Natural killer cell (primary cell): ENCODE results near the gene MISP3. TPM values are rescaled to one million over a fixed set of nuclear protein-coding genes. Genes with fewer than 3 reads are reported as not detected.

Experiments used
- ATAC-seq, 3 donors: fragments of 150-1000 bp in 2 of 3; fragments of 200-7000 bp in 1 of 3; cut with Tn5 transposase; 1 replicate in 1 of 3; 2 replicates in 2 of 3; pipeline ENCODE4 v1.10.0; 2021; ENCODE audit warnings: mild to moderate bottlenecking in 2 of 3, moderate library complexity in 2 of 3
- DNase-seq, 2 donors: peaks; one replicate each; pipeline versions ENCODE4 v3.0.0 to v3.0.0-alpha.2; 2013 to 2021; ENCODE audit warnings: mixed read lengths in 1 of 2
- H3K27ac ChIP-seq: one replicate; pipeline ENCODE4 v1.5.1; 2013; ENCODE audit warnings: mild to moderate bottlenecking, low read length
- H3K27me3 ChIP-seq: one replicate; pipeline ENCODE4 v1.6.1; 2013; ENCODE audit warnings: low read length; ENCODE audit not compliant: control insufficient read depth, insufficient read depth
- H3K36me3 ChIP-seq: one replicate; pipeline ENCODE4 v1.6.1; 2013; ENCODE audit warnings: low read length; ENCODE audit not compliant: control insufficient read depth, insufficient read depth
- H3K4me1 ChIP-seq: one replicate; pipeline ENCODE4 v1.6.1; 2013; ENCODE audit warnings: low read length; ENCODE audit not compliant: control insufficient read depth, insufficient read depth
- H3K4me3 ChIP-seq: one replicate; pipeline ENCODE4 v1.5.1; 2013; ENCODE audit warnings: low read length
- H3K9me3 ChIP-seq: one replicate; pipeline ENCODE4 v1.6.1; 2013; ENCODE audit warnings: low read length; ENCODE audit not compliant: control insufficient read depth, insufficient read depth
- H3K27ac Mint-ChIP-seq, 2 donors: one replicate each; pipeline ENCODE4 v1.8.0; 2022; ENCODE audit warnings: mild to moderate bottlenecking in 2 of 2, mixed read lengths in 2 of 2, moderate library complexity in 1 of 2
- H3K27me3 Mint-ChIP-seq, 2 donors: one replicate each; pipeline ENCODE4 v1.8.0; 2022; ENCODE audit warnings: low read depth in 2 of 2, mixed read lengths in 2 of 2
- H3K36me3 Mint-ChIP-seq: one replicate; pipeline ENCODE4 v1.8.0; 2022; ENCODE audit warnings: mixed read lengths
- H3K4me1 Mint-ChIP-seq, 2 donors: one replicate each; pipeline ENCODE4 v1.8.0; 2022; ENCODE audit warnings: mixed read lengths in 2 of 2
- H3K4me3 Mint-ChIP-seq: one replicate; pipeline ENCODE4 v1.8.0; 2022; ENCODE audit warnings: mild to moderate bottlenecking, moderate library complexity, mixed read lengths
- H3K9me3 Mint-ChIP-seq, 2 donors: one replicate each; pipeline ENCODE4 v1.8.0; 2022; ENCODE audit warnings: mixed read lengths in 2 of 2
- WGBS: methylation state at CpG from one replicate; pipeline ENCODE4 v1.1.7; 2013; ENCODE audit warnings: missing lambda C conversion rate; ENCODE audit not compliant: insufficient coverage; 5-methylcytosine and 5-hydroxymethylcytosine counted together
- intact Hi-C: fragments of 100-400 bp; cut with micrococcal nuclease; formaldehyde crosslinking; loops from one replicate; pipeline ENCODE4 v1.14.2; 2022
- total RNA-seq, 4 donors: library from RNA; stranded (reverse); fragments of 120-200 nt in 1 of 4; gene quantifications; one replicate each; pipeline versions ENCODE4 v1.2.3 to v1.2.4, GENCODE V29; 2013 to 2022
- TF ChIP-seq, protein P1 (sequence below): fragments of 200-600 bp; IDR thresholded peaks from one replicate; pipeline ENCODE4 v1.8.0; 2022; ENCODE audit warnings: antibody characterized with exemption

Gene MISP3
- total RNA-seq, 3 donors from 2014 or later (not counting 1 experiment from before 2014, with no cell fraction given), result 2.4 to 4.1 (median 2.4) TPM

DNA sequence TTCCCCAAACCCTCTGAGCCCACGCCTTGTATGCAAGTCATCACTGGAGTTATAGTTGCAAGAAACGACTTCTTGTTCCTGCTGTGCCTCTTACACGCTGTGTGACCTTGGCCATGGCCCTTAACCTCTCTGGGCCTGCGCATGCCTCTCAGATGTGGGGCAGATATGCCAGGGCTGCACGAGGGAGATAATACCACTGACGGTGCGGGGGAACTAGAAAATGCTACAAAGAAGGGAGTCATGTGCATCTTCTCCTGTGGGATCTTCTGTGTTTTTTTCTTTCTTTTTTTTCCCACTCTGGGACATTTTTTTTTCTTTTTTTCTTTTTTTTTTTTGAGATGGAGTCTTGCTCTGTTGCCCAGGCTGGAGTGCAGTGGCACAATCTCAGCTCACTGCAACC is 22.3 kb downstream of the MISP3 start:
- Mint-ChIP-seq H3K27ac (no peak overlapping the region), H3K9me3 (no peaks in the 10 kb centered on the region), H3K4me3 (peak overlapping the region; percentile 25), H3K36me3 (no peaks in the 10 kb centered on the region), H3K27me3 (no peaks in the 10 kb centered on the region), H3K4me1 (peaks cover 9 to 11% of the 10 kb centered on the region in 2 donors)
- TF ChIP-seq, protein P1, sequence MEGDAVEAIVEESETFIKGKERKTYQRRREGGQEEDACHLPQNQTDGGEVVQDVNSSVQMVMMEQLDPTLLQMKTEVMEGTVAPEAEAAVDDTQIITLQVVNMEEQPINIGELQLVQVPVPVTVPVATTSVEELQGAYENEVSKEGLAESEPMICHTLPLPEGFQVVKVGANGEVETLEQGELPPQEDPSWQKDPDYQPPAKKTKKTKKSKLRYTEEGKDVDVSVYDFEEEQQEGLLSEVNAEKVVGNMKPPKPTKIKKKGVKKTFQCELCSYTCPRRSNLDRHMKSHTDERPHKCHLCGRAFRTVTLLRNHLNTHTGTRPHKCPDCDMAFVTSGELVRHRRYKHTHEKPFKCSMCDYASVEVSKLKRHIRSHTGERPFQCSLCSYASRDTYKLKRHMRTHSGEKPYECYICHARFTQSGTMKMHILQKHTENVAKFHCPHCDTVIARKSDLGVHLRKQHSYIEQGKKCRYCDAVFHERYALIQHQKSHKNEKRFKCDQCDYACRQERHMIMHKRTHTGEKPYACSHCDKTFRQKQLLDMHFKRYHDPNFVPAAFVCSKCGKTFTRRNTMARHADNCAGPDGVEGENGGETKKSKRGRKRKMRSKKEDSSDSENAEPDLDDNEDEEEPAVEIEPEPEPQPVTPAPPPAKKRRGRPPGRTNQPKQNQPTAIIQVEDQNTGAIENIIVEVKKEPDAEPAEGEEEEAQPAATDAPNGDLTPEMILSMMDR, result no peak
- no peaks in the 10 kb centered on the region for H3K27me3 ChIP-seq
- no peak overlapping the region for H3K27ac ChIP-seq
- no peak for DNase-seq
- peaks cover 10% of the 10 kb centered on the region for H3K4me1 ChIP-seq
- H3K36me3 ChIP-seq, result peaks cover 7% of the 10 kb centered on the region
- intact Hi-C loops, result loop anchor here (5.0 kb wide), 1 partner anchor 42 kb away; the partner anchor contains the start of gene ASF1B
- H3K9me3 ChIP-seq, result peaks cover 7% of the 10 kb centered on the region
- ATAC-seq, result no peak
- no peak overlapping the region for H3K4me3 ChIP-seq
- WGBS, result 86% methylated on average over 7 of the region's 7 CpGs

DNA sequence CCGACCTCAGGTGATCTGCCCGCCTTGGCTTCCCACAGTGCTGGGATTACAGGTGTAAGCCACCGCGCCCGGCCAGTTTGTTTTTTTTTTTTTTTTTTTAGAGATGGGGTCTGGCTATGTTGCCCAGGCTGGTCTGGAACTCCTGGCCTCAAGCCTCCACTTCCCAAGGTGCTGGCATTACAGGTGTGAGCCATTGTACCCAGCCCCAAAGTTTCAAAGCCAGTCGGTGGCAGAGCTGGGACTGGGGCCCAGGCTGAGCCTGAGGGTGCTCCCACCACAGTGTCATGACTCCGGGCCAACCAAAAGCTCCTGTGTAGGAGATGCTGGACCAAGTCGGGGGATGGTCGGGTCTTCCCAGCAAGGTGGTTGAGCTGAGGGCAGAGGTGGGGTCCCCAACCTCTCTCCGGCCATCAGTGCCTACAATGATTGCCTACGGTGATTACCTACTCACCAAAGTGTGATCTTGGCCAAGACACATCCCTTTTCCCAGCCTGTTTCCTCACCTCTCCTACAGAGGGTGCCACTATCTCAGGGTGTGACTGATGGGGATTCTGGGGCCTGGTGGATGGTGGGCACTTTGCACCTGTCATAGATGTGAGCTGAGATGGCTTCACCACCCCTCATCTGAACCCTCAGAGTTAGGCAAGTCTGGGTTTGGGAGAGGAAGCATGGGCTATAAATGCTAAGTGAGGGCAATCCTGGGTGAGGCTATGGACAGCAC is 23.8 kb downstream of the MISP3 start:
- TF ChIP-seq, protein P1, result no peak
- ATAC-seq (no peak), DNase-seq (no peak)
- intact Hi-C loops, result no loop called here
- WGBS, result 95% methylated on average over 11 of the region's 11 CpGs
- H3K36me3 Mint-ChIP-seq, result no peaks in the 10 kb centered on the region
- Histone ChIP-seq H3K4me3 (no peak overlapping the region), H3K4me1 (peaks cover 9% of the 10 kb centered on the region), H3K27ac (no peak overlapping the region), H3K9me3 (peaks cover 7% of the 10 kb centered on the region), H3K36me3 (peaks cover 16% of the 10 kb centered on the region), H3K27me3 (no peaks in the 10 kb centered on the region)
- no peak overlapping the region for H3K27ac Mint-ChIP-seq
- no peaks in the 10 kb centered on the region for H3K27me3 Mint-ChIP-seq
- H3K4me1 Mint-ChIP-seq, result peaks cover 8 to 9% of the 10 kb centered on the region in 2 donors
- H3K9me3 Mint-ChIP-seq, result no peaks in the 10 kb centered on the region
- H3K4me3 Mint-ChIP-seq, result no peak overlapping the region

DNA sequence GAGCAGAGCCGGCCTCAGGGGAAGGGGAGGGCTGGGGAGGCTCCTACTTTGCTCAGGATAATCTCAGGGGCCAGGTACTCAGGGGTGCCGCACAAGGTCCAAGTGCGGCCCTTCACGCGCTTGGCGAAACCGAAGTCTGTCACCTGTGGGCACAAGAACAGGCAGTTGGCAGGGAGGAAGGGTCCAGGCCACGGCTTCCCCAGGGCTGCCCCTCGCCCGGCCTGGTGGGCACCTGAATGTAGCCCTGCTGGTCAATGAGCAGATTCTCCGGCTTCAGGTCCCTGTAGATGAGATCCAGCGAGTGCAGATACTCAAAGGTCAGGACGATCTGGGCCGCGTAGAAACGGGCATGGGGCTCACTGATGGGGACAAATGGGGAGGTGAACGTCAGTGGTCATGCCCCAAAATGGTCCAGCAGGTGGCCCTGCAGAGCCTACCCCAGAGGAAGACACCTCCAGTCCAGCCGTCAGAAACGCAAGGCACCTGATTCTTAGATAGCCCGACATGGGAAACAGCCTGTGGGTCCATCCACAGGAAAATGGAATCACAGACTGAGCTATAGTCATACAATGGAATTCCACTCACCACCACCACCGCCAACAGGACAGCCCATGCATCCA is 25.1 kb downstream of the MISP3 start:
- intact Hi-C loops, result no loop called here
- no peaks in the 10 kb centered on the region for H3K27me3 Mint-ChIP-seq
- no peak for ATAC-seq

More for the DNA sequence above, 25.1 kb downstream of the MISP3 start:
- Mint-ChIP-seq H3K27ac (no peak overlapping the region), H3K36me3 (no peaks in the 10 kb centered on the region), H3K4me3 (no peak overlapping the region), H3K9me3 (no peaks in the 10 kb centered on the region), H3K4me1 (no peaks in the 10 kb centered on the region)
- TF ChIP-seq, protein P1, result no peak
- Histone ChIP-seq H3K4me3 (no peak overlapping the region), H3K27ac (no peak overlapping the region), H3K9me3 (peaks cover 7% of the 10 kb centered on the region), H3K4me1 (no peaks in the 10 kb centered on the region), H3K36me3 (peaks cover 23% of the 10 kb centered on the region), H3K27me3 (no peaks in the 10 kb centered on the region)
- WGBS, result 96% methylated on average over 21 of the region's 21 CpGs
- DNase-seq, result no peak
